Endothelial cell of umbilical vein (primary cell): Measurements from ENCODE around the gene BLOC1S6. TPM values are rescaled to one million over a fixed set of nuclear protein-coding genes. Genes with fewer than 3 reads are reported as not detected.

Source experiments
- BruUV-seq: library from RNA; stranded (reverse); fragments of 400-500 nt; replicated peaks from 2 replicates; lab custom pipeline; 2021; lab: Mats Ljungman, UMichigan
- CTCF ChIA-PET: fragments of 300-600, 350-600 bp; sonication (Branson Sonifier 250); formaldehyde crosslinking; loops from one replicate; lab custom pipeline; 2021; ENCODE audit warnings: antibody characterized with exemption, inconsistent platforms; lab: Charles Lee
- POLR2A ChIA-PET: fragments of 300-600, 350-600 bp; sonication (Branson Sonifier 250); formaldehyde crosslinking; loops from one replicate; lab custom pipeline; 2021; ENCODE audit warnings: antibody characterized with exemption, inconsistent platforms; lab: Charles Lee
- DNase-seq: peaks from one replicate; pipeline ENCODE4 v3.0.0-alpha.2; 2011; ENCODE audit warnings: low read depth, low spot score
- FAIRE-seq: peaks from 2 replicates; lab custom pipeline; 2011; peaks lifted over from hg19 to GRCh38; lab: Jason Lieb, UNC
- H2AFZ ChIP-seq: 2 replicates; pipeline ENCODE4 v1.6.0; 2012; ENCODE audit warnings: low read depth, low read length, control low read depth, inconsistent platforms
- H3K27ac ChIP-seq: 2 replicates; pipeline ENCODE4 v1.5.1; 2011; ENCODE audit warnings: low read depth, mild to moderate bottlenecking, control low read depth, low read length, moderate library complexity; ENCODE audit not compliant: insufficient read depth
- H3K27me3 ChIP-seq, 2 experiments: 2 replicates each; pipeline versions ENCODE4 v1.6.0 to v1.6.1; 2011; ENCODE audit warnings: low read length in 2 of 2, mixed read lengths in 1 of 2; ENCODE audit not compliant: control insufficient read depth in 2 of 2, insufficient read depth in 2 of 2
- H3K36me3 ChIP-seq, 2 experiments: 2 replicates in 1 of 2; 3 replicates in 1 of 2; pipeline ENCODE4 v1.5.1; 2011; ENCODE audit warnings: low read length in 2 of 2, mild to moderate bottlenecking in 1 of 2, moderate library complexity in 1 of 2; ENCODE audit not compliant: control insufficient read depth in 2 of 2, insufficient read depth in 2 of 2; ENCODE audit errors: extremely low read depth in 1 of 2
- H3K4me1 ChIP-seq: 3 replicates; pipeline ENCODE4 v1.5.1; 2011; ENCODE audit warnings: mild to moderate bottlenecking, low read length; ENCODE audit not compliant: control insufficient read depth, insufficient read depth; ENCODE audit errors: extremely low read depth
- H3K4me2 ChIP-seq: 2 replicates; pipeline ENCODE4 v1.6.1; 2011; ENCODE audit warnings: low read length, control low read depth, mixed read lengths; ENCODE audit not compliant: insufficient read depth
- H3K4me3 ChIP-seq, 3 experiments: fragments of 200-600 bp in 1 of 3; sonication (generic), shearing (Covaris generic) in 1 of 3; replicated peaks in 1 of 3; 2 replicates each; pipeline ENCODE4 v1.5.1; 2011 to 2016; ENCODE audit warnings: control low read depth in 3 of 3, low read length in 3 of 3, mild to moderate bottlenecking in 2 of 3, inconsistent platforms in 1 of 3, low read depth in 1 of 3, moderate library complexity in 1 of 3; ENCODE audit not compliant: insufficient read depth in 1 of 3
- H3K79me2 ChIP-seq: 2 replicates; pipeline ENCODE4 v1.6.0; 2012; ENCODE audit warnings: low read length, inconsistent platforms; ENCODE audit not compliant: control insufficient read depth, insufficient read depth
- H3K9ac ChIP-seq: replicated peaks from 2 replicates; pipeline ENCODE3; 2011; ENCODE audit warnings: low read length, control low read depth; ENCODE audit not compliant: insufficient read depth; ENCODE audit errors: extremely low read depth
- H3K9me1 ChIP-seq: replicated peaks from 3 replicates; pipeline ENCODE4 v1.6.0; 2011; ENCODE audit warnings: mild to moderate bottlenecking, low read length; ENCODE audit not compliant: control insufficient read depth, insufficient read depth; ENCODE audit errors: extremely low read depth
- H3K9me3 ChIP-seq: replicated peaks from 2 replicates; pipeline ENCODE4 v1.5.1; 2012; ENCODE audit warnings: low read length, inconsistent platforms; ENCODE audit not compliant: control insufficient read depth, insufficient read depth
- H4K20me1 ChIP-seq: replicated peaks from 2 replicates; pipeline ENCODE3; 2011; ENCODE audit warnings: mild to moderate bottlenecking, low read length; ENCODE audit not compliant: control insufficient read depth, insufficient read depth; ENCODE audit errors: extremely low read depth
- EZH2 ChIP-seq: IDR thresholded peaks from 2 replicates; pipeline ENCODE4 v1.6.1; 2012; ENCODE audit warnings: borderline replicate concordance, low read depth, mild to moderate bottlenecking, moderate library complexity, low read length, inconsistent platforms; ENCODE audit not compliant: severe bottlenecking
- FOS ChIP-seq: IDR thresholded peaks from 2 replicates; pipeline ENCODE4 v1.6.1; 2011; ENCODE audit warnings: mild to moderate bottlenecking, low read length, moderate library complexity, borderline replicate concordance; ENCODE audit not compliant: insufficient read depth
- GATA2 ChIP-seq: IDR thresholded peaks from 2 replicates; pipeline ENCODE4 v1.7.0; 2011; ENCODE audit warnings: low read depth, mild to moderate bottlenecking, moderate library complexity, mixed read lengths, low read length; ENCODE audit not compliant: insufficient read length, insufficient read depth
- dilution Hi-C: fragments of 300-500 bp; cut with MboI; formaldehyde crosslinking; loops from one replicate; pipeline ENCODE4 v1.15.0; 2019; ENCODE audit warnings: low sequenced_read_pairs; ENCODE audit not compliant: extremely low pct_ligation_motif_present
- intact Hi-C: fragments of 100-400 bp; cut with micrococcal nuclease; formaldehyde crosslinking; loops from one replicate; pipeline ENCODE4 v1.10.0; 2022
- polyA plus RNA-seq, 4 experiments: library from polyadenylated mRNA; depleted of rRNA in 3 of 4; stranded (reverse) in 3 of 4; unstranded in 1 of 4; fragments of >200 nt; gene quantifications; 2 replicates each; pipeline versions ENCODE4 v1.2.1 to v1.2.3, GENCODE V29; 2011 to 2012; ENCODE audit warnings: missing spikeins in 1 of 4
- total RNA-seq: library from RNA; stranded (reverse); gene quantifications from 2 replicates; pipeline ENCODE4 v1.2.3, GENCODE V29; 2021
- TF ChIP-seq, protein P1 (sequence below): IDR thresholded peaks from 2 replicates; pipeline ENCODE4 v1.6.1; 2011; ENCODE audit not compliant: insufficient read depth, insufficient read length
- TF ChIP-seq, protein P2 (sequence below), 2 donors: IDR thresholded peaks; 1 replicate in 1 of 2; 2 replicates in 1 of 2; pipeline ENCODE4 v1.5.1; 2011; ENCODE audit warnings: low read length in 2 of 2, mild to moderate bottlenecking in 2 of 2, moderate library complexity in 2 of 2, control low read depth in 1 of 2, inconsistent platforms in 1 of 2, low read depth in 1 of 2; ENCODE audit not compliant: insufficient read depth in 1 of 2; ENCODE audit errors: extremely low read depth in 1 of 2

The BLOC1S6 gene
- total and polyA plus RNA-seq, 2 donors (not counting 3 experiments of a cell fraction or from before 2014, with no cell fraction given): 8.2 to 39.2 TPM

DNA sequence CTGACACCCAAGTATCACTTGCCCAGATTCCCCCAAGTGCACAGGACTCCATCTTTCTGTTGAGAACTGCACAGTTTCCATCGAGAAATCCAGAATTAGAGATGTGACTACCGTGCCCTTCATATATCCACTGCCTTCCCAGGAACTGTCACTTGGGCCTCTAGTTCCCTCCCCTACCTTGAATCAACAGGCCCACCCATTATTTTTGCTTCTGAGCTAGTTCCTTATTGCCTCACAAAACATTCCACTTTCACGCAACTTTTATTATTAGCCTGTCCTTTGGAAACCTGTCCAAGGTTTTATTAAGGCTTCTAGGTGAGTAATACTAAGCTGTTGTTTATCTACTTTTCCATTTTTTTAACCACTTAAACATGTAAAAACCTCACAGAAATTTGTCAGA is 47.5 kb upstream of the BLOC1S6 start:
- FAIRE-seq (no peak), DNase-seq (no peak)
- Histone ChIP-seq H3K4me2 (no peak overlapping the region), H4K20me1 (no peaks in the 10 kb centered on the region), H3K4me3 (no peak overlapping the region), H3K4me1 (no peaks in the 10 kb centered on the region), H2AFZ (no peak overlapping the region), H3K79me2 (no peaks in the 10 kb centered on the region), H3K27me3 (no peaks in the 10 kb centered on the region), H3K27ac (no peak overlapping the region), H3K9ac (no peak overlapping the region), H3K9me1 (no peaks in the 10 kb centered on the region), H3K36me3 (no peaks in the 10 kb centered on the region), H3K9me3 (no peaks in the 10 kb centered on the region)
- ChIA-PET POLR2A (no interaction called here), CTCF (interaction anchor here (1.3 to 1.5 kb wide), 2 partner anchors 72 to 109 kb away, joined by 3 read pairs; no protein-coding TSS in a partner anchor)
- no peak for TF ChIP-seq FOS
- no peak for TF ChIP-seq GATA2
- TF ChIP-seq EZH2: no peak
- TF ChIP-seq, protein P1, sequence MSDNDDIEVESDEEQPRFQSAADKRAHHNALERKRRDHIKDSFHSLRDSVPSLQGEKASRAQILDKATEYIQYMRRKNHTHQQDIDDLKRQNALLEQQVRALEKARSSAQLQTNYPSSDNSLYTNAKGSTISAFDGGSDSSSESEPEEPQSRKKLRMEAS: no peak
- TF ChIP-seq, protein P2, sequence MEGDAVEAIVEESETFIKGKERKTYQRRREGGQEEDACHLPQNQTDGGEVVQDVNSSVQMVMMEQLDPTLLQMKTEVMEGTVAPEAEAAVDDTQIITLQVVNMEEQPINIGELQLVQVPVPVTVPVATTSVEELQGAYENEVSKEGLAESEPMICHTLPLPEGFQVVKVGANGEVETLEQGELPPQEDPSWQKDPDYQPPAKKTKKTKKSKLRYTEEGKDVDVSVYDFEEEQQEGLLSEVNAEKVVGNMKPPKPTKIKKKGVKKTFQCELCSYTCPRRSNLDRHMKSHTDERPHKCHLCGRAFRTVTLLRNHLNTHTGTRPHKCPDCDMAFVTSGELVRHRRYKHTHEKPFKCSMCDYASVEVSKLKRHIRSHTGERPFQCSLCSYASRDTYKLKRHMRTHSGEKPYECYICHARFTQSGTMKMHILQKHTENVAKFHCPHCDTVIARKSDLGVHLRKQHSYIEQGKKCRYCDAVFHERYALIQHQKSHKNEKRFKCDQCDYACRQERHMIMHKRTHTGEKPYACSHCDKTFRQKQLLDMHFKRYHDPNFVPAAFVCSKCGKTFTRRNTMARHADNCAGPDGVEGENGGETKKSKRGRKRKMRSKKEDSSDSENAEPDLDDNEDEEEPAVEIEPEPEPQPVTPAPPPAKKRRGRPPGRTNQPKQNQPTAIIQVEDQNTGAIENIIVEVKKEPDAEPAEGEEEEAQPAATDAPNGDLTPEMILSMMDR (IDR thresholded peaks at IDR 0.05; ENCODE audit: extremely low read depth in 1 of 2, insufficient read depth in 1 of 2, low read depth in 1 of 2, low read length in 2 of 2): no peak
- dilution Hi-C loops: no loop called here
- no TSS peak for BruUV-seq
- intact Hi-C loops: no loop called here
